Measurements from ENCODE around the gene VN1R5. TPM values are rescaled to one million over a fixed set of nuclear protein-coding genes. Genes with fewer than 3 reads are reported as not detected.

Gene VN1R5
- total RNA-seq, 1 experiment from 2014 or later = not detected

DNA sequence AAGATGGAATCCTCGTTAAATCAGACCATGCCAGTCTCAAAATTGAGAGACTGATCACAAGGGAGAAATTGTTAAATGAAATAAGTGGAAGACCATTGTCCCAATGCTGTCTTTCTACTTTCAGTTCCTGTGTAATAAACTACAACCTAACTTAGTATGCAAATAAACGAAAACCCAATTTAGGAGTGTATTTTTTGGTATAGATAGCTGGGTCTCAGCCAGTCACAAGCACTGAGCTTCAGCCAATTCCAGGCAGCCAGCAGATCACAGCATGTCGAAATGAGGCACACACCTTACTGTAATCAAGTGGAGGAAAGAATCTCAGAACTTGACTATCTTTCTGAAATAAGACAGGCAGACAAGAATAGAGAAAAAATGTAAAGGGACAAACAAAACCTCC, 33.0 kb upstream of the VN1R5 start:
- Mint-ChIP-seq H3K4me3 (no peak overlapping the region), H3K36me3 (peaks cover 16% of the 10 kb centered on the region), H3K9me3 (peaks cover 48% of the 10 kb centered on the region), H3K27ac (no peak overlapping the region), H3K4me1 (no peaks in the 10 kb centered on the region), H3K27me3 (ENCODE audit: low read depth) (peaks cover 12% of the 10 kb centered on the region)
- no peak for ATAC-seq
- ChIA-PET POLR2A (no interaction called here), CTCF (no interaction called here)
- no peak for DNase-seq (ENCODE audit: low spot score)
- TF ChIP-seq E2F4 (CRISPR knock-in tag; IDR thresholded peaks at IDR 0.05; ENCODE audit: borderline replicate concordance, low read depth) = no peak
- TF ChIP-seq USF2 (CRISPR knock-in tag; IDR thresholded peaks at IDR 0.05) = no peak
- no peak for TF ChIP-seq ZNF263 (CRISPR knock-in tag; IDR thresholded peaks at IDR 0.05; ENCODE audit: low read depth)
- TF ChIP-seq ATF6 (CRISPR knock-in tag; IDR thresholded peaks at IDR 0.05) = no peak
- TF ChIP-seq JUN (CRISPR knock-in tag; IDR thresholded peaks at IDR 0.05) = no peak
- no peak for TF ChIP-seq SMAD4 (CRISPR knock-in tag; IDR thresholded peaks at IDR 0.05)
- no peak for TF ChIP-seq CREM (CRISPR knock-in tag; IDR thresholded peaks at IDR 0.05)
- TF ChIP-seq E2F1 (CRISPR knock-in tag; IDR thresholded peaks at IDR 0.05) = no peak
- TF ChIP-seq, protein P1, sequence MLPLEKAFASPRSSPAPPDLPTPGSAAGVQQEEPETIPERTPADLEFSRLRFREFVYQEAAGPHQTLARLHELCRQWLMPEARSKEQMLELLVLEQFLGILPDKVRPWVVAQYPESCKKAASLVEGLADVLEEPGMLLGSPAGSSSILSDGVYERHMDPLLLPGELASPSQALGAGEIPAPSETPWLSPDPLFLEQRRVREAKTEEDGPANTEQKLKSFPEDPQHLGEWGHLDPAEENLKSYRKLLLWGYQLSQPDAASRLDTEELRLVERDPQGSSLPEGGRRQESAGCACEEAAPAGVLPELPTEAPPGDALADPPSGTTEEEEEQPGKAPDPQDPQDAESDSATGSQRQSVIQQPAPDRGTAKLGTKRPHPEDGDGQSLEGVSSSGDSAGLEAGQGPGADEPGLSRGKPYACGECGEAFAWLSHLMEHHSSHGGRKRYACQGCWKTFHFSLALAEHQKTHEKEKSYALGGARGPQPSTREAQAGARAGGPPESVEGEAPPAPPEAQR (CRISPR knock-in tag; IDR thresholded peaks at IDR 0.05) = no peak
- TF ChIP-seq, protein P2, sequence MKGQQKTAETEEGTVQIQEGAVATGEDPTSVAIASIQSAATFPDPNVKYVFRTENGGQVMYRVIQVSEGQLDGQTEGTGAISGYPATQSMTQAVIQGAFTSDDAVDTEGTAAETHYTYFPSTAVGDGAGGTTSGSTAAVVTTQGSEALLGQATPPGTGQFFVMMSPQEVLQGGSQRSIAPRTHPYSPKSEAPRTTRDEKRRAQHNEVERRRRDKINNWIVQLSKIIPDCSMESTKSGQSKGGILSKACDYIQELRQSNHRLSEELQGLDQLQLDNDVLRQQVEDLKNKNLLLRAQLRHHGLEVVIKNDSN (CRISPR knock-in tag; IDR thresholded peaks at IDR 0.05) = no peak
- no peak for TF ChIP-seq TCF7 (CRISPR knock-in tag; IDR thresholded peaks at IDR 0.05; ENCODE audit: low read depth)
- no peak for TF ChIP-seq ZNF425 (CRISPR knock-in tag; conservative IDR thresholded peaks at IDR 0.05)

- peaks cover 12% of the 10 kb centered on the region for H3K27me3 Mint-ChIP-seq (ENCODE audit: low read depth)
- ChIA-PET CTCF (no interaction called here), POLR2A (no interaction called here)
- H3K27ac Mint-ChIP-seq = no peak overlapping the region
- no peak for DNase-seq (ENCODE audit: low spot score)
- ATAC-seq = no peak
- H3K9me3 Mint-ChIP-seq = peaks cover 64% of the 10 kb centered on the region
- H3K4me1 Mint-ChIP-seq = no peaks in the 10 kb centered on the region
- H3K36me3 Mint-ChIP-seq = peaks cover 27% of the 10 kb centered on the region
- no peak overlapping the region for H3K4me3 Mint-ChIP-seq
- no peak for TF ChIP-seq JAZF1 (CRISPR knock-in tag; IDR thresholded peaks at IDR 0.05)
- TF ChIP-seq, protein P3, sequence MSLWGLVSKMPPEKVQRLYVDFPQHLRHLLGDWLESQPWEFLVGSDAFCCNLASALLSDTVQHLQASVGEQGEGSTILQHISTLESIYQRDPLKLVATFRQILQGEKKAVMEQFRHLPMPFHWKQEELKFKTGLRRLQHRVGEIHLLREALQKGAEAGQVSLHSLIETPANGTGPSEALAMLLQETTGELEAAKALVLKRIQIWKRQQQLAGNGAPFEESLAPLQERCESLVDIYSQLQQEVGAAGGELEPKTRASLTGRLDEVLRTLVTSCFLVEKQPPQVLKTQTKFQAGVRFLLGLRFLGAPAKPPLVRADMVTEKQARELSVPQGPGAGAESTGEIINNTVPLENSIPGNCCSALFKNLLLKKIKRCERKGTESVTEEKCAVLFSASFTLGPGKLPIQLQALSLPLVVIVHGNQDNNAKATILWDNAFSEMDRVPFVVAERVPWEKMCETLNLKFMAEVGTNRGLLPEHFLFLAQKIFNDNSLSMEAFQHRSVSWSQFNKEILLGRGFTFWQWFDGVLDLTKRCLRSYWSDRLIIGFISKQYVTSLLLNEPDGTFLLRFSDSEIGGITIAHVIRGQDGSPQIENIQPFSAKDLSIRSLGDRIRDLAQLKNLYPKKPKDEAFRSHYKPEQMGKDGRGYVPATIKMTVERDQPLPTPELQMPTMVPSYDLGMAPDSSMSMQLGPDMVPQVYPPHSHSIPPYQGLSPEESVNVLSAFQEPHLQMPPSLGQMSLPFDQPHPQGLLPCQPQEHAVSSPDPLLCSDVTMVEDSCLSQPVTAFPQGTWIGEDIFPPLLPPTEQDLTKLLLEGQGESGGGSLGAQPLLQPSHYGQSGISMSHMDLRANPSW (CRISPR knock-in tag; conservative IDR thresholded peaks at IDR 0.05; ENCODE audit: low read depth) = no peak
- no peak for TF ChIP-seq ZNF532 (CRISPR knock-in tag; IDR thresholded peaks at IDR 0.05; ENCODE audit: borderline replicate concordance)
- no peak for TF ChIP-seq ATF6 (CRISPR knock-in tag; IDR thresholded peaks at IDR 0.05)
Measured at GRCh38 chr1:247224822-247225221, 31.1 kb upstream of the VN1R5 start.

All from WTC11 (cell line).